CD14-positive monocyte (primary cell): Measurements from ENCODE around the gene ANKRD37. TPM values are rescaled to one million over a fixed set of nuclear protein-coding genes. Genes with fewer than 3 reads are reported as not detected.

Experiments
- DNase-seq, 3 donors: peaks; one replicate each; pipeline ENCODE4 v3.0.0-alpha.2; 2011 to 2022
- H2AFZ ChIP-seq: 2 replicates; pipeline ENCODE4 v1.6.0; 2012; ENCODE audit warnings: mild to moderate bottlenecking, low read depth, low read length, inconsistent platforms; ENCODE audit not compliant: insufficient read depth, poor library complexity, severe bottlenecking
- H3K27ac ChIP-seq, 2 donors: 1 replicate in 1 of 2; 2 replicates in 1 of 2; pipeline ENCODE4 v1.5.1; 2012 to 2013; ENCODE audit warnings: low read length in 2 of 2, control low read depth in 1 of 2, inconsistent platforms in 1 of 2, low read depth in 1 of 2, mild to moderate bottlenecking in 1 of 2
- H3K27me3 ChIP-seq, 2 donors: one replicate each; pipeline versions ENCODE4 v1.6.0 to v1.6.1; 2011 to 2013; ENCODE audit warnings: low read length in 2 of 2; ENCODE audit not compliant: control insufficient read depth in 2 of 2, insufficient read depth in 2 of 2
- H3K36me3 ChIP-seq, 2 donors: replicated peaks in 1 of 2; 1 replicate in 1 of 2; 2 replicates in 1 of 2; pipeline versions ENCODE4 v1.5.1 to v1.6.1; 2012 to 2013; ENCODE audit warnings: low read length in 2 of 2, control low read depth in 1 of 2, inconsistent platforms in 1 of 2, mild to moderate bottlenecking in 1 of 2; ENCODE audit not compliant: insufficient read depth in 2 of 2, control insufficient read depth in 1 of 2
- H3K4me1 ChIP-seq, 2 donors: 1 replicate in 1 of 2; 2 replicates in 1 of 2; pipeline versions ENCODE4 v1.5.1 to v1.6.1; 2012 to 2013; ENCODE audit warnings: low read length in 2 of 2, control low read depth in 1 of 2, inconsistent platforms in 1 of 2, mild to moderate bottlenecking in 1 of 2, moderate library complexity in 1 of 2; ENCODE audit not compliant: insufficient read depth in 2 of 2, control insufficient read depth in 1 of 2
- H3K4me2 ChIP-seq: replicated peaks from 2 replicates; pipeline ENCODE3; 2012; ENCODE audit warnings: low read length, moderate library complexity, mild to moderate bottlenecking; ENCODE audit not compliant: poor library complexity, severe bottlenecking; ENCODE audit errors: extremely low read depth
- H3K4me3 ChIP-seq, 3 experiments: fragments of 200-600 bp in 1 of 3; sonication (generic) in 1 of 3; replicated peaks in 1 of 3; 1 replicate in 2 of 3; 2 replicates in 1 of 3; pipeline ENCODE4 v1.5.1; 2011 to 2013; ENCODE audit warnings: low read length in 3 of 3, mild to moderate bottlenecking in 3 of 3, control low read depth in 2 of 3, low read depth in 2 of 3, inconsistent platforms in 1 of 3, moderate library complexity in 1 of 3
- H3K79me2 ChIP-seq: 2 replicates; pipeline ENCODE4 v1.6.0; 2012; ENCODE audit warnings: mild to moderate bottlenecking, control low read depth, inconsistent platforms, low read length, moderate library complexity; ENCODE audit not compliant: insufficient read depth
- H3K9ac ChIP-seq: 2 replicates; pipeline ENCODE4 v1.6.0; 2017; ENCODE audit warnings: low read length, mild to moderate bottlenecking; ENCODE audit not compliant: insufficient read depth, poor library complexity, severe bottlenecking
- H3K9me3 ChIP-seq, 2 donors: replicated peaks in 1 of 2; 1 replicate in 1 of 2; 2 replicates in 1 of 2; pipeline versions ENCODE4 v1.5.1 to v1.6.1; 2012 to 2013; ENCODE audit warnings: low read length in 2 of 2, control low read depth in 1 of 2; ENCODE audit not compliant: control insufficient read depth in 1 of 2, insufficient read depth in 1 of 2
- H4K20me1 ChIP-seq: 2 replicates; pipeline ENCODE4 v1.6.0; 2012; ENCODE audit warnings: mild to moderate bottlenecking, low read length, control low read depth, moderate library complexity; ENCODE audit not compliant: insufficient read depth
- H3K27ac Mint-ChIP-seq, 7 donors: one replicate each; pipeline ENCODE4 v1.8.0; 2020; ENCODE audit warnings: mild to moderate bottlenecking in 7 of 7, mixed read lengths in 7 of 7, moderate library complexity in 6 of 7, inconsistent platforms in 2 of 7
- H3K27me3 Mint-ChIP-seq, 3 donors: one replicate each; pipeline ENCODE4 v1.8.0; 2021 to 2022; ENCODE audit warnings: low read depth in 3 of 3, mild to moderate bottlenecking in 3 of 3, mixed read lengths in 3 of 3, moderate library complexity in 3 of 3, inconsistent platforms in 1 of 3
- H3K36me3 Mint-ChIP-seq, 2 donors: one replicate each; pipeline ENCODE4 v1.8.0; 2020; ENCODE audit warnings: mixed read lengths in 2 of 2, inconsistent platforms in 1 of 2, mild to moderate bottlenecking in 1 of 2
- H3K4me1 Mint-ChIP-seq: one replicate; pipeline ENCODE4 v1.8.0; 2020; ENCODE audit warnings: mild to moderate bottlenecking, mixed read lengths
- H3K4me3 Mint-ChIP-seq, 2 donors: one replicate each; pipeline ENCODE4 v1.8.0; 2020; ENCODE audit warnings: mild to moderate bottlenecking in 2 of 2, mixed read lengths in 2 of 2, moderate library complexity in 1 of 2
- H3K9me3 Mint-ChIP-seq, 7 donors: one replicate each; pipeline ENCODE4 v1.8.0; 2020 to 2022; ENCODE audit warnings: mixed read lengths in 7 of 7, mild to moderate bottlenecking in 6 of 7, moderate library complexity in 6 of 7, inconsistent platforms in 2 of 7
- CTCF ChIP-seq: fragments of 200-600 bp; IDR thresholded peaks from one replicate; pipeline ENCODE4 v1.8.0; 2022; ENCODE audit warnings: antibody characterized with exemption, mild to moderate bottlenecking
- WGBS: methylation state at CpG from one replicate; pipeline ENCODE4 v1.1.5; 2013; ENCODE audit warnings: missing lambda C conversion rate; ENCODE audit not compliant: insufficient coverage; 5-methylcytosine and 5-hydroxymethylcytosine counted together
- intact Hi-C, 2 donors: fragments of 100-400 bp; cut with micrococcal nuclease; formaldehyde crosslinking; loops; one replicate each; pipeline versions ENCODE4 v1.15.0 to v1.15.1; 2023
- polyA plus RNA-seq, 3 donors: library from polyadenylated mRNA; depleted of rRNA in 1 of 3; unstranded in 2 of 3; stranded (reverse) in 1 of 3; fragments of 300-500 nt in 2 of 3; fragments of >200 nt in 1 of 3; fragmentation: Illumina TruSeq in 2 of 3; gene quantifications; 1 replicate in 2 of 3; 2 replicates in 1 of 3; pipeline ENCODE4 v1.2.3, GENCODE V29; 2012 to 2021

Gene ANKRD37
- polyA plus RNA-seq, 3 donors, result 4.2 to 6.5 (median 5.4) TPM

GRCh38 chr4:185405296-185405999 is 8.8 kb downstream of the ANKRD37 start:
- no peak overlapping the region for H3K4me3 ChIP-seq
- no peak overlapping the region for H2AFZ ChIP-seq
- DNase-seq, result peak; percentile 40 to 61 (median 50)
- no peak overlapping the region for H3K4me2 ChIP-seq
- no peaks in the 10 kb centered on the region for H4K20me1 ChIP-seq
- intact Hi-C loops, result no loop called here
- no peak for TF ChIP-seq CTCF
- peaks cover 4 to 5% of the 10 kb centered on the region in 2 donors for H3K4me1 ChIP-seq
- Mint-ChIP-seq H3K27me3 (no peaks in the 10 kb centered on the region), H3K36me3 (peaks cover 53 to 77% of the 10 kb centered on the region in 2 donors), H3K4me1 (peaks cover 12% of the 10 kb centered on the region), H3K27ac (peak overlapping the region; percentile 66 to 85 (median 73)), H3K4me3 (no peak overlapping the region), H3K9me3 (peaks cover 0 to 3% (median 1%) of the 10 kb centered on the region in 7 donors)
- no peaks in the 10 kb centered on the region for H3K27me3 ChIP-seq
- no peak overlapping the region for H3K9ac ChIP-seq
- H3K9me3 ChIP-seq, result no peaks in the 10 kb centered on the region
- H3K27ac ChIP-seq, result peak overlapping the region in 1 of 2 donors; percentile 70
- WGBS, result 52% methylated on average over 4 of the region's 6 CpGs
- H3K36me3 ChIP-seq, result peaks cover 31 to 67% of the 10 kb centered on the region in 2 donors
- no peaks in the 10 kb centered on the region for H3K79me2 ChIP-seq

- Mint-ChIP-seq H3K27me3 (no peaks in the 10 kb centered on the region), H3K4me1 (peaks cover 24% of the 10 kb centered on the region), H3K27ac (no peak overlapping the region), H3K9me3 (peaks cover 0 to 3% (median 1%) of the 10 kb centered on the region in 7 donors), H3K4me3 (no peak overlapping the region), H3K36me3 (peaks cover 34 to 59% of the 10 kb centered on the region in 2 donors)
- intact Hi-C loops, result no loop called here
- Histone ChIP-seq H3K36me3 (peaks cover 15 to 50% of the 10 kb centered on the region in 2 donors), H4K20me1 (no peaks in the 10 kb centered on the region), H3K9ac (no peak overlapping the region), H3K79me2 (no peaks in the 10 kb centered on the region), H2AFZ (no peak overlapping the region), H3K9me3 (no peaks in the 10 kb centered on the region), H3K4me2 (no peak overlapping the region), H3K4me3 (no peak overlapping the region), H3K4me1 (peaks cover 4 to 17% of the 10 kb centered on the region in 2 donors), H3K27me3 (no peaks in the 10 kb centered on the region), H3K27ac (no peak overlapping the region)
- no peak for TF ChIP-seq CTCF
- 100% methylated on average over 1 of the region's 2 CpGs for WGBS
- no peak for DNase-seq
These were observed 11.8 kb downstream of the ANKRD37 start for GRCh38 chr4:185408432-185408831.
